Measurements from ENCODE around the gene MMP7. TPM values are rescaled to one million over a fixed set of nuclear protein-coding genes. Genes with fewer than 3 reads are reported as not detected.

The MMP7 gene
- total and polyA plus RNA-seq, 2 donors (not counting 1 experiment from before 2014, with no cell fraction given) = not detected

DNA sequence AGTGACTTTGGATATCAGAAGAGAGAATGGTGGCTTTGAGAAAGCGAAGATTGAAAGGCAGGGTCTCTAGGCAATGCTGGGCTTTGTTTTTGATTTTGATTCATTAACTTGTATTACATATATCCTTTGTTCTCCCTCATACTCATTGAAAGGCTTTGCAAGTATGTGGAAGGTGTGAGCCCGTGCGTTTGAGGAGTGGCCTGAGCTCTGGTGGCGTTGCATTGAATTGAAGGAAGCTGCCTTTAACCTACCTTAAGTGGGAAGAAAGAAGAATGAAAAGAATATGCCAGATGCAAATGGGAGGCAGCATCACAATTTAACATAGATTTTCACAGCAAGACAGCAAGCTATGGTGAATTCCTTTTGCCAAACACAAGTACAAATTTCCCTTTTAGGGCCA is 6.7 kb downstream of the MMP7 start:
- H3K9ac ChIP-seq (ENCODE audit: low read length) = no peak overlapping the region
- no peaks in the 10 kb centered on the region for H3K9me3 ChIP-seq (ENCODE audit: control extremely low read depth in 1 of 3, control insufficient read depth in 2 of 3, insufficient read depth in 1 of 3, low read length in 2 of 3)
- no peaks in the 10 kb centered on the region for H3K27me3 ChIP-seq (replicated peaks in 1 of 4; ENCODE audit: control extremely low read depth in 1 of 4, control insufficient read depth in 3 of 4, insufficient read depth in 4 of 4, low read length in 3 of 4)
- ChIA-PET POLR2A (no interaction called here), CTCF (interaction anchor here (0.8 to 1.4 kb wide), 5 partner anchors 8 to 142 kb away, joined by 3 read pairs; no protein-coding TSS in a partner anchor)
- TF ChIP-seq, protein P1, sequence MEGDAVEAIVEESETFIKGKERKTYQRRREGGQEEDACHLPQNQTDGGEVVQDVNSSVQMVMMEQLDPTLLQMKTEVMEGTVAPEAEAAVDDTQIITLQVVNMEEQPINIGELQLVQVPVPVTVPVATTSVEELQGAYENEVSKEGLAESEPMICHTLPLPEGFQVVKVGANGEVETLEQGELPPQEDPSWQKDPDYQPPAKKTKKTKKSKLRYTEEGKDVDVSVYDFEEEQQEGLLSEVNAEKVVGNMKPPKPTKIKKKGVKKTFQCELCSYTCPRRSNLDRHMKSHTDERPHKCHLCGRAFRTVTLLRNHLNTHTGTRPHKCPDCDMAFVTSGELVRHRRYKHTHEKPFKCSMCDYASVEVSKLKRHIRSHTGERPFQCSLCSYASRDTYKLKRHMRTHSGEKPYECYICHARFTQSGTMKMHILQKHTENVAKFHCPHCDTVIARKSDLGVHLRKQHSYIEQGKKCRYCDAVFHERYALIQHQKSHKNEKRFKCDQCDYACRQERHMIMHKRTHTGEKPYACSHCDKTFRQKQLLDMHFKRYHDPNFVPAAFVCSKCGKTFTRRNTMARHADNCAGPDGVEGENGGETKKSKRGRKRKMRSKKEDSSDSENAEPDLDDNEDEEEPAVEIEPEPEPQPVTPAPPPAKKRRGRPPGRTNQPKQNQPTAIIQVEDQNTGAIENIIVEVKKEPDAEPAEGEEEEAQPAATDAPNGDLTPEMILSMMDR (IDR thresholded peaks at IDR 0.05) = no peak
- TF ChIP-seq EZH2 (IDR thresholded peaks at IDR 0.05; ENCODE audit: borderline replicate concordance, insufficient read depth, low read depth, low read length, poor library complexity, severe bottlenecking) = no peak
- H3K27ac ChIP-seq (ENCODE audit: low read length in 2 of 2) = no peak overlapping the region
- WGBS (ENCODE audit: insufficient coverage) = no CpG with 5 or more reads among the region's 4 CpGs
- no peaks in the 10 kb centered on the region for H3K9me3 Mint-ChIP-seq (ENCODE audit: insufficient read depth)
- H3K4me3 Mint-ChIP-seq = no peak overlapping the region
- H3K4me1 Mint-ChIP-seq = peaks cover 14% of the 10 kb centered on the region
- no peaks in the 10 kb centered on the region for H3K36me3 ChIP-seq (replicated peaks in 1 of 2; ENCODE audit: control extremely low read depth in 1 of 2, control insufficient read depth in 1 of 2, extremely low read depth in 1 of 2, insufficient read depth in 2 of 2, low read length in 1 of 2)
- no peaks in the 10 kb centered on the region for H3K79me2 ChIP-seq (ENCODE audit: control insufficient read depth, insufficient read depth, low read length)
- no peak for ATAC-seq (ENCODE audit: low read depth)
- peaks cover 7 to 9% of the 10 kb centered on the region in 2 donors for H3K4me1 ChIP-seq (ENCODE audit: control insufficient read depth in 2 of 2, insufficient read depth in 2 of 2, low read length in 2 of 2)
- H2AFZ ChIP-seq (ENCODE audit: insufficient read depth, low read depth, low read length, poor library complexity, severe bottlenecking) = no peak overlapping the region
- no peaks in the 10 kb centered on the region for H3K27me3 Mint-ChIP-seq
- DNase-seq = no peak
- no peak overlapping the region for H3K4me2 ChIP-seq (replicated peaks; ENCODE audit: low read depth, low read length, poor library complexity, severe bottlenecking)
- intact Hi-C loops (cut with micrococcal nuclease) = no loop called here
- H3K4me3 ChIP-seq (ENCODE audit: control extremely low read depth in 1 of 5, extremely low read depth in 1 of 5, insufficient read depth in 1 of 5, low read depth in 2 of 5, low read length in 4 of 5) = no peak overlapping the region
- no peaks in the 10 kb centered on the region for H4K20me1 ChIP-seq (ENCODE audit: control insufficient read depth, insufficient read depth, low read length, poor library complexity, severe bottlenecking)
- no peak overlapping the region for H3K27ac Mint-ChIP-seq

DNA sequence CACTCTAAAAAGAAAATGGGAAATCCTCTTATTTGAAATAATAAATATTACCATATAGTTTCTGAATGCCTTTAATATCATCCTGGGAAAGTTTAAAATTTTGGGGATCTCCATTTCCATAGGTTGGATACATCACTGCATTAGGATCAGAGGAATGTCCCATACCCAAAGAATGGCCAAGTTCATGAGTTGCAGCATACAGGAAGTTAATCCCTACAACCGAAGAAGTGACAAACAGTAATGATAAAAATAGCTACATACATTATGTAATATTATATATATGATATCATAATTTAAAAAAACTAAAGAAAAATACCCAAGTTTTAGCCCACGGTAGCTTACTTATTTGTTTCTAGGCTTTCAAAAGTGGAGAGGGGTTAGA is 7.4 kb downstream of the MMP7 start:
- intact Hi-C loops (cut with micrococcal nuclease) = no loop called here
- WGBS (ENCODE audit: insufficient coverage) = no CpG with 5 or more reads among the region's 2 CpGs
- Histone ChIP-seq H3K9ac (ENCODE audit: low read length) (no peak overlapping the region), H3K79me2 (ENCODE audit: control insufficient read depth, insufficient read depth, low read length) (no peaks in the 10 kb centered on the region), H3K9me3 (ENCODE audit: control extremely low read depth in 1 of 3, control insufficient read depth in 2 of 3, insufficient read depth in 1 of 3, low read length in 2 of 3) (no peaks in the 10 kb centered on the region), H2AFZ (ENCODE audit: insufficient read depth, low read depth, low read length, poor library complexity, severe bottlenecking) (no peak overlapping the region), H3K36me3 (replicated peaks in 1 of 2; ENCODE audit: control extremely low read depth in 1 of 2, control insufficient read depth in 1 of 2, extremely low read depth in 1 of 2, insufficient read depth in 2 of 2, low read length in 1 of 2) (no peaks in the 10 kb centered on the region), H3K4me2 (replicated peaks; ENCODE audit: low read depth, low read length, poor library complexity, severe bottlenecking) (peak overlapping the region; percentile 24), H3K27ac (ENCODE audit: low read length in 2 of 2) (no peak overlapping the region), H3K4me1 (ENCODE audit: control insufficient read depth in 2 of 2, insufficient read depth in 2 of 2, low read length in 2 of 2) (peaks cover 7 to 9% of the 10 kb centered on the region in 2 donors), H4K20me1 (ENCODE audit: control insufficient read depth, insufficient read depth, low read length, poor library complexity, severe bottlenecking) (no peaks in the 10 kb centered on the region), H3K27me3 (replicated peaks in 1 of 4; ENCODE audit: control extremely low read depth in 1 of 4, control insufficient read depth in 3 of 4, insufficient read depth in 4 of 4, low read length in 3 of 4) (no peaks in the 10 kb centered on the region), H3K4me3 (ENCODE audit: control extremely low read depth in 1 of 5, extremely low read depth in 1 of 5, insufficient read depth in 1 of 5, low read depth in 2 of 5, low read length in 4 of 5) (no peak overlapping the region)
- ChIA-PET POLR2A (no interaction called here), CTCF (interaction anchor here (0.8 to 1.4 kb wide), 3 partner anchors 30 to 143 kb away, joined by 3 read pairs; no protein-coding TSS in a partner anchor)
- TF ChIP-seq, protein P1 (IDR thresholded peaks at IDR 0.05) = no peak
- no peak for TF ChIP-seq EZH2 (IDR thresholded peaks at IDR 0.05; ENCODE audit: borderline replicate concordance, insufficient read depth, low read depth, low read length, poor library complexity, severe bottlenecking)
- Mint-ChIP-seq H3K27ac (no peak overlapping the region), H3K27me3 (no peaks in the 10 kb centered on the region), H3K4me3 (no peak overlapping the region), H3K4me1 (peaks cover 14% of the 10 kb centered on the region), H3K9me3 (ENCODE audit: insufficient read depth) (no peaks in the 10 kb centered on the region)
- ATAC-seq (ENCODE audit: low read depth) = no peak
- DNase-seq = no peak
